Gastroesophageal sphincter (tissue), 3 donors: ENCODE measurements around the gene TOMM20L.

Source experiments
- EP300 ChIP-seq: sonication (generic); formaldehyde crosslinking; IDR thresholded peaks from one replicate; pipeline ENCODE4 v1.6.1; 2017; ENCODE audit warnings: antibody characterized with exemption, mild to moderate bottlenecking
- POLR2A ChIP-seq, 2 donors: fragments of 450-650 bp; IDR thresholded peaks; one replicate each; pipeline ENCODE4 v1.6.1; 2017; ENCODE audit warnings: antibody characterized with exemption in 2 of 2, mild to moderate bottlenecking in 2 of 2, moderate library complexity in 1 of 2
- POLR2AphosphoS5 ChIP-seq: sonication (generic); formaldehyde crosslinking; IDR thresholded peaks from one replicate; pipeline ENCODE4 v1.6.1; 2017; ENCODE audit warnings: antibody characterized with exemption
- TF ChIP-seq, protein P1 (sequence below), 4 experiments: fragments of 200-600 bp in 2 of 4; fragments of 450-650 bp in 2 of 4; sonication (generic) in 1 of 4; IDR thresholded peaks; one replicate each; pipeline ENCODE4 v1.5.1; 2017 to 2019; ENCODE audit warnings: antibody characterized with exemption in 4 of 4, mild to moderate bottlenecking in 2 of 4, moderate library complexity in 2 of 4

DNA sequence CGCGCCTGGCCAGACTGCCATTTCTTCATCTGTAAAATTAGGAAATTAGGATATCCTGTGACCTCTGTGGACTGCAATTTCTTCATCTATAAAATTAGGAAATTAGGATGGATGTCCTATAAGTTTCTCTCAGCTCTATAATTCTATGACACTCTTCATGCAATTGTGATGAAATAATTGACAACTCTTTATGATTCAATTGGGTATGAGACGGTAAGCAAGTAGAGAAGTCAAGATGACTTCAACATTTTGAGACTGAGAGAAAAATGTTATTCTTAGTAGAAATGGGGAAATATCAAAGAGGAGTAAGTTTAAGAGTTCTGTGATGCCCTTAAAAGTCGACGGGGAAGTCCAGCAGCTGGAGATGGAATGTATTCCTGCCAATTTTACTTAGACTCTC is 43.7 kb downstream of the TOMM20L start:
- TF ChIP-seq, protein P1, sequence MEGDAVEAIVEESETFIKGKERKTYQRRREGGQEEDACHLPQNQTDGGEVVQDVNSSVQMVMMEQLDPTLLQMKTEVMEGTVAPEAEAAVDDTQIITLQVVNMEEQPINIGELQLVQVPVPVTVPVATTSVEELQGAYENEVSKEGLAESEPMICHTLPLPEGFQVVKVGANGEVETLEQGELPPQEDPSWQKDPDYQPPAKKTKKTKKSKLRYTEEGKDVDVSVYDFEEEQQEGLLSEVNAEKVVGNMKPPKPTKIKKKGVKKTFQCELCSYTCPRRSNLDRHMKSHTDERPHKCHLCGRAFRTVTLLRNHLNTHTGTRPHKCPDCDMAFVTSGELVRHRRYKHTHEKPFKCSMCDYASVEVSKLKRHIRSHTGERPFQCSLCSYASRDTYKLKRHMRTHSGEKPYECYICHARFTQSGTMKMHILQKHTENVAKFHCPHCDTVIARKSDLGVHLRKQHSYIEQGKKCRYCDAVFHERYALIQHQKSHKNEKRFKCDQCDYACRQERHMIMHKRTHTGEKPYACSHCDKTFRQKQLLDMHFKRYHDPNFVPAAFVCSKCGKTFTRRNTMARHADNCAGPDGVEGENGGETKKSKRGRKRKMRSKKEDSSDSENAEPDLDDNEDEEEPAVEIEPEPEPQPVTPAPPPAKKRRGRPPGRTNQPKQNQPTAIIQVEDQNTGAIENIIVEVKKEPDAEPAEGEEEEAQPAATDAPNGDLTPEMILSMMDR (IDR thresholded peaks at IDR 0.05) = no peak
- no peak for TF ChIP-seq POLR2A (IDR thresholded peaks at IDR 0.05)
- TF ChIP-seq EP300 = no peak
- TF ChIP-seq POLR2AphosphoS5 = no peak
